ENCODE data around the gene SEPTIN14.
"Not testable (repeated sequence)": the region's sequence is repeated elsewhere in the genome, so short reads cannot be mapped to it uniquely, and the experiment has no call there.

The SEPTIN14 gene

DNA sequence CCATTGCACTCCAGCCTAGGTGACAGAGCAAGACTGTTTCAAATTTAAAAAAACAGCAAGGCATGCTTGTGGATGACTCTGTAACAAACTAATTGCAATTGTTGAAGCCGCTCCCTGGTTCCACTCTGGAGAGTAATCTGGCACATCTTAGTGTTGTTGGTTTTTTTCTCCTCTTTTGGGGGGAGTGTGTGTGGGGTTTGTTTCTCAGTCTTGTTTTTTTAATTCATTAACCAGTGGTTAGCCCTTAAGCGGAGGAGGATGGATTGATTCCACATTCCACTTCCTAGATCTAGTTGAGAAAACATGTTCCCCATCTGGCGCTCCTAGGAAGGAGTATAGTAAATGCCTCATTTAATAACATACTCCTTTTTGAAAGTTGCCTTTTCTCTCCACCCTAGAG, 16.1 kb upstream of the SEPTIN14 start:
- no peak for DNase-seq (ENCODE audit: low spot score)
- TF ChIP-seq, protein P1, sequence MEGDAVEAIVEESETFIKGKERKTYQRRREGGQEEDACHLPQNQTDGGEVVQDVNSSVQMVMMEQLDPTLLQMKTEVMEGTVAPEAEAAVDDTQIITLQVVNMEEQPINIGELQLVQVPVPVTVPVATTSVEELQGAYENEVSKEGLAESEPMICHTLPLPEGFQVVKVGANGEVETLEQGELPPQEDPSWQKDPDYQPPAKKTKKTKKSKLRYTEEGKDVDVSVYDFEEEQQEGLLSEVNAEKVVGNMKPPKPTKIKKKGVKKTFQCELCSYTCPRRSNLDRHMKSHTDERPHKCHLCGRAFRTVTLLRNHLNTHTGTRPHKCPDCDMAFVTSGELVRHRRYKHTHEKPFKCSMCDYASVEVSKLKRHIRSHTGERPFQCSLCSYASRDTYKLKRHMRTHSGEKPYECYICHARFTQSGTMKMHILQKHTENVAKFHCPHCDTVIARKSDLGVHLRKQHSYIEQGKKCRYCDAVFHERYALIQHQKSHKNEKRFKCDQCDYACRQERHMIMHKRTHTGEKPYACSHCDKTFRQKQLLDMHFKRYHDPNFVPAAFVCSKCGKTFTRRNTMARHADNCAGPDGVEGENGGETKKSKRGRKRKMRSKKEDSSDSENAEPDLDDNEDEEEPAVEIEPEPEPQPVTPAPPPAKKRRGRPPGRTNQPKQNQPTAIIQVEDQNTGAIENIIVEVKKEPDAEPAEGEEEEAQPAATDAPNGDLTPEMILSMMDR (IDR thresholded peaks at IDR 0.05; ENCODE audit: extremely low read depth, missing control alignments) = no peak

DNA sequence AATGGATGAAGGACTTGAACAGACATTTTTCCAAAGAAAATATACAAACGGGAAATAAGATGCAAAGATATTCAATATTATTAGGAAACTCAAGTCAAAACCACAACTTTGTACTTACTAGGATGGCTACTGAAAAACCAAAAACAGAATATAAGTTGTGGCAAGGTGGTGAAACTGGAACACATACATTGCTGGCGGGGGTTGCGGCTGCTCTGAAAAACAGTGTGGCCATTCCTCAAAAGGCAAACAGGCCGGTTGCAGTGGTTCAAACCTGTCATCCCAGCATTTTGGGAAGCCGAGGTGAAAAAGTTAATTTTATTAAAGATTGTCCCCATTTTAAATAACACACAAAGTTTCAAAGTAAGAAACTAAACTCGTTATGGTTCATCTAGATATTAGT, 14.8 kb upstream of the SEPTIN14 start:
- TF ChIP-seq, protein P1 (IDR thresholded peaks at IDR 0.05; ENCODE audit: extremely low read depth, missing control alignments) = no peak
- no peak for DNase-seq (ENCODE audit: low spot score)

GRCh38 chr7:55873765-55874164, 11.2 kb upstream of the SEPTIN14 start:
- TF ChIP-seq, protein P1 (IDR thresholded peaks at IDR 0.05; ENCODE audit: extremely low read depth, missing control alignments) = no peak
- DNase-seq (ENCODE audit: low spot score) = no peak

GRCh38 chr7:55871932-55872485, 9.5 kb upstream of the SEPTIN14 start:
- TF ChIP-seq, protein P1 (IDR thresholded peaks at IDR 0.05; ENCODE audit: extremely low read depth, missing control alignments) = no peak
- DNase-seq (ENCODE audit: low spot score) = no peak

DNA sequence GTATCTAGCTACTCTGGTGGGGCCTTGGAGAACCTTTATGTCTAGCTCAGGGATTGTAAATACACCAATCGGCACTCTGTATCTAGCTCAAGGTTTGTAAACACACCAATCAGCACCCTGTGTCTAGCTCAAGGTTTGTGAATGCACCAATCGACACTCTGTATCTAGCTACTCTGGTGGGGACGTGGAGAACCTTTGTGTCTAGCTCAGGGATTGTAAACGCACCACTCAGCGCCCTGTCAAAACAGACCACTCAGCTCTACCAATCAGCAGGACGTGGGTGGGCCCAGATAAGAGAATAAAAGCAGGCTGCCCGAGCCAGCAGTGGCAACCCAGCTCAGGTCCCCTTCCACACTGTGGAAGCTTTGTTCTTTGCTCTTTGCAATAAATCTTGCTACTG, 6.4 kb upstream of the SEPTIN14 start:
- DNase-seq (ENCODE audit: low spot score) = not testable (repeated sequence)

DNA sequence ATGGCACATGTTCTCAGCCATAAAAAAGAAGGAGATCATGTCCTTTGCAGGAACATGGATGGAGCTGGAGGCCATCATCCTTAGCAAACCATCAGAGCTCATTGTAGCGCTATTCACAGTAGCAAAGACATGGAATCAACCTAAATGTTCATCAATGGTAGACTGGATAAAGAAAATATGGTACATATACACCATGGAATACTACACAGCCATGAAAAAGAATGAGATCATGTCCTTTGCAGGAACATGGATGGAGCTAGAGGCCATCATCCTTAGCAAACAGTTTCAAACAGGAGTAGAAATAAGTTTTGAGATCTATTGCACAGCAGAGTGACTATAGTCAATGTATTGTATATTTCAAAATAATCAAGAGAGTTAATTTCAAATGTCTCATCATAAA, 17.4 kb downstream of the SEPTIN14 start:
- not testable (repeated sequence) for DNase-seq (ENCODE audit: low spot score)

DNA sequence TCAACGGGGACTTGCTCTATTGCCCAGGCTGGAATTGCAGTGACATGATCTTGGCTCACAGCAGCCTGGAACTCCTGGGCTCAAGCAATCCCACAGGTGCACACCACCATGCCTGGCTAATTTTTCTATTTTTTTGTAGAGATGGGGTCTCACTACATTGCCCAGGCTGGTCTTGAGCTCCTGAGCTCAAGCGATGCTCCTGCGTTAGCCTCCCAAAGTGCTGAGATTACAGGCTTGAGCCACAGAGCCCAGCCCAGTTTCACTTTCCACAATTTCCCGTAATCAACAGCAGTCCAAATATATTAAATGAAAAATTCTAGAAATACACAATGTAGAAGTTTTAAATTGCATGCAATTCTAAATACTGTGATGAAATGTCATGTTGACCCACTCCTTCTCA, 24.0 kb downstream of the SEPTIN14 start:
- no peak for DNase-seq (ENCODE audit: low spot score)
- TF ChIP-seq, protein P1 (IDR thresholded peaks at IDR 0.05; ENCODE audit: extremely low read depth, missing control alignments) = no peak

GRCh38 chr7:55827577-55827976, 35.0 kb downstream of the SEPTIN14 start:
- no peak for DNase-seq (ENCODE audit: low spot score)
- TF ChIP-seq, protein P1 (IDR thresholded peaks at IDR 0.05; ENCODE audit: extremely low read depth, missing control alignments) = no peak

Data from GM20000 (cell line).